GM12892 (cell line): ENCODE results near the gene SLC39A11.

ENCODE experiments used
- DNase-seq: peaks from one replicate; pipeline ENCODE4 v3.0.0; 2011; ENCODE audit not compliant: insufficient read length
- FAIRE-seq: peaks from 2 replicates; lab custom pipeline; 2011; peaks lifted over from hg19 to GRCh38; lab: Jason Lieb, UNC
- POLR2A ChIP-seq: IDR thresholded peaks from 2 replicates; pipeline ENCODE4 v1.6.1; 2011; ENCODE audit warnings: low read depth, low read length, control low read depth
- POLR2AphosphoS5 ChIP-seq: IDR thresholded peaks from 2 replicates; pipeline ENCODE4 v1.6.1; 2011; ENCODE audit warnings: low read depth, low read length, control low read depth
- TAF1 ChIP-seq: IDR thresholded peaks from 2 replicates; pipeline ENCODE4 v1.6.1; 2011; ENCODE audit warnings: low read depth, mild to moderate bottlenecking, control low read depth, low read length, borderline replicate concordance

SLC39A11 gene

DNA sequence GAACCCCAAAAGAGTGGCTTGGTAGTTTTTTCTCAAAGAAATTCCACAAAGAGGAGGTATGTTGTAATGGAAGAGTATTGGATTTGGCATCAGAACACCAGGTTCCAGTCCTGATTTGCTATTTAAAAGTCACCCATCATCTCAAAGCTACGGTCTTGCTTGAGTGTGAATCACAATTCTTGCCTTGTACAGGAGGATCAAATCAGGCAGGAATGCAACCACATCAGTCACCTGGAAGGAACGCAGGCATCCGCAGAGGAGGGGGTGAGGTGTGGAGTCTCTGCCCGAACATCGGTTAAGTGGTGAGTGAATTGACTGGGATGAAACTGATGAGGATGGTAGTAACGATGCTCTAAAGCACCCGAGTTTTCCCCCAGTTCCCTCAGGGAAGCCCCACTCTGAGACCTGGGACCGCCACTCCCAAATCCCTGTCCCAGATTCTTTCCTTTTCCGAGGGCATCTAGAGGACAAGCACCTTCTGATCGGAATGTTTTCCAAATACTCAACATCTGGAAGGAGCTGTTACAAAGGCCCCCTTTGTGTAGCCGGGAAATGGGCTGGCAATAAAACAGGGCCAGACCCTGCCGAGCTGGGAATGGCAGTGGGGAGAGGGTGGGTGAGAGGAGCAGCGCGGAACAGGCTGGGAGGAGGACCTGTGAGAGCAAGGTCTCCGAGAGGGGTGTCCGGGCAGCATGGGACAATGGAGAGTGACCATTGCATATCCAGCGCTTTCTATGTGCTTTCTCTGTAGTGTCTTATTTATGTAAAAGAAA is 469.6 kb downstream of the SLC39A11 start:
- FAIRE-seq (no peak), DNase-seq (no peak)
- TF ChIP-seq POLR2AphosphoS5 (no peak), TAF1 (no peak), POLR2A (no peak)

DNA sequence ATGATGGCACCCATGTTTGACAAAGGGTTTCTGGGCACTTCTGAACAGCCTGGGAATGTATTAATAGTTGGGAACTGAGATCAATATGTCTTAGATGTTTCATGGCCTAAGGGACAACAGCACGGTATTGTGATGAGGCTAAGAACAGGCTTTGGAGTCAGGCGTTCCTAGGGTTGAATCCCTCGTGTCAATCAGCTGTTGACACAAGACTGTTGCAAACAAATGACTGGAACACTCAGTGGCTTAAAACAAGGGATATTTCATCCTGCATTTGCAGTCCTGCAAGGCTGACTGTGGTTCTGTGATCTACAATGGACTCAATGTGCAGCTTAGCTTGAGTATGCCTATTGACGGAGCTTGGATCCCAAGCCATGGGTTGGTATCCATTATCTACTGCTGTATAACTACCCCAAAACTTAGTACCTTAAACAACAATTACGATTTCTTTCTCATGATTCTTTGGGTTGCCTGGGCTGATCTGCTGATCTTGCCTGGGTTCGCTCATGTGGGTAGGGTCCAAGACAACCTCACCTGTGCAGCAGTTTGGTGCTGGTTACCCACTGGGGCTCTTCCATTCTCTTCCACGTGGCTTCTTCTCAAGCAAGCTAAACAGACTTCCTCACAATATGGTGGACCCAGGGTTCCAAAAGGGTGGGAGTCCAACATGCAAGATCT is 472.4 kb downstream of the SLC39A11 start:
- TF ChIP-seq POLR2AphosphoS5 (no peak), TAF1 (no peak), POLR2A (no peak)
- no peak for DNase-seq
- no peak for FAIRE-seq

DNA sequence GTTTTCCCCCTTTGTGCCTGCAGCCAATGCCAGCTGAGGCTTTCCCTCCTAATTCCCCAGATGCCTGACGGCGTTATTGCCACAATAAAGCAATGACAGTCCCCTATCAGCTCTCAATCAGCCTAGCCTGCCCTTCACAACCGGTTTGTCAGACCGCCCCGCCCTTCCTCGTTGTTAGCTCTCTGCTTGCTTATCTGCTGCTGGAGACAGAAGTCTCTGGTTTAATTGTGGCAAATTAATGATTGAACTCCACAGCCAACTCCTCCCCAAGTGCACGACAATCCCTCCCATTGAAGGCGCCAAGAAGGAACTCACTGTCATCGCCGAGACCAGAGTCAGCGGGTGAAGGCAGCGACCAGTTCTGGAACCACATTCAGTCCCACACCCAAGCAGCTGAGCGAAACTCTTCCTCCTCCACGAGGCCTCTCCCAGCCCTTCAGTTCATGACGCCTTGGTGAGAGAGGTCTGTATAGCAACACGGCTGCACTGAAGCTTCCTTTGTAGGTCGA is 474.4 kb downstream of the SLC39A11 start:
- DNase-seq (no peak), FAIRE-seq (no peak)
- TF ChIP-seq POLR2A (no peak), TAF1 (no peak), POLR2AphosphoS5 (no peak)

DNA sequence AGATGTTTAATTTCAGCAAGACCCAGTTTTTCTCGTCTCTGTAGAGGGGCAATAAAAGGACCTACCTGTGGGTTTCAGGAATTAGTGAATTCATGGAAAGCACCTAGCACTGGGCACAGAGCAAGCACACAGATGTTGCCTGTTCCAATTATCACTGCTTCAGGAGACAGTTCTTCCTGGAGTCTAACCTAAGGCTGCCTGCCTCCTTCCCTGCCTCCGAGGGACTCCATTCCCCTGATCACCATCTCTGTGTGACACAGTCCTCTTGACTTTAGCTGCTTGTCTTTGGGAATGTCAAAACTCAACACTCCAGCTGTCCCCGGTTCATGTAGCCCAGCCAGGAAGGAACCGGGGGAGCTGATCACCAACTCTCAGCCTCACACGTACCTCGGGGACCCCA is 474.9 kb downstream of the SLC39A11 start:
- FAIRE-seq (no peak), DNase-seq (no peak)
- no peak for TF ChIP-seq TAF1
- no peak for TF ChIP-seq POLR2A
- no peak for TF ChIP-seq POLR2AphosphoS5

DNA sequence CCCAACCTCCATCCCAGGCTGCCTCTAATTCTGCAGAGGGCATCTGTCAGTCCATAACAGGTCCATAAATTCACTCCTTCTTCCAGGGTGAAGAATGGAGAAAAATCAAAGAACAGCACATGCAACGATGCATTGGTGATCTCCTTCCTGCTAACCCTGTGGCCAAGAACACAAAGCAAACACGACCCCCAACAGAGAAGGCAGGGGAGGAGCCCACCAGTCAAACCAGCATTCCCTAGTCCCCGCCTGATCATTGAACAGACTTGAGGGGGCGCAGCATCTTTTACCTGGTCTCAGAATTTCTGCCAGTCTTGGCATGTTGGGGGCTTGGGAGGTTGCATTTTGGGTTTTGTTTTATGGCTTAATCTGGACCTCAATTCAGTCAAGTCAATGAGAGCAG is 476.0 kb downstream of the SLC39A11 start:
- DNase-seq (no peak), FAIRE-seq (no peak)
- TF ChIP-seq POLR2AphosphoS5 = no peak

DNA sequence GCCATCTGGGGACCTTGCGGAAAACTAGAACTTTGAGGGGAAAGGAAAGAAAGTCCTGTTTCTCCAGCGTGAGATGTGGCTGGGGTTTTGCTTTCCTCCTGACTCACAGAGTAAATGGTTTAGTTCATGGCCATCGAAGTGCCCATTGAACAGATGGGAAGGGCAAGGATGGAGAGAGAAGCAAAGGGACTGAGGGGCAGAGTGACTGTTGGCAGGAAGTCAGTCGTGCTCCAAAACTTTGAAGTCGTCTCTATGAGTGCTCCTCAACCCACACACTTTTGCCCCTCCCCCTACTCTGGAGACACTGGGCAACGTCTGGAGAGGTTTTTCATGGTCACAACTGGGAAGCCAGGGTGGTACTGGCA is 476.9 kb downstream of the SLC39A11 start:
- TF ChIP-seq TAF1 (no peak), POLR2AphosphoS5 (no peak), POLR2A (no peak)
- no peak for DNase-seq
- FAIRE-seq = no peak

DNA sequence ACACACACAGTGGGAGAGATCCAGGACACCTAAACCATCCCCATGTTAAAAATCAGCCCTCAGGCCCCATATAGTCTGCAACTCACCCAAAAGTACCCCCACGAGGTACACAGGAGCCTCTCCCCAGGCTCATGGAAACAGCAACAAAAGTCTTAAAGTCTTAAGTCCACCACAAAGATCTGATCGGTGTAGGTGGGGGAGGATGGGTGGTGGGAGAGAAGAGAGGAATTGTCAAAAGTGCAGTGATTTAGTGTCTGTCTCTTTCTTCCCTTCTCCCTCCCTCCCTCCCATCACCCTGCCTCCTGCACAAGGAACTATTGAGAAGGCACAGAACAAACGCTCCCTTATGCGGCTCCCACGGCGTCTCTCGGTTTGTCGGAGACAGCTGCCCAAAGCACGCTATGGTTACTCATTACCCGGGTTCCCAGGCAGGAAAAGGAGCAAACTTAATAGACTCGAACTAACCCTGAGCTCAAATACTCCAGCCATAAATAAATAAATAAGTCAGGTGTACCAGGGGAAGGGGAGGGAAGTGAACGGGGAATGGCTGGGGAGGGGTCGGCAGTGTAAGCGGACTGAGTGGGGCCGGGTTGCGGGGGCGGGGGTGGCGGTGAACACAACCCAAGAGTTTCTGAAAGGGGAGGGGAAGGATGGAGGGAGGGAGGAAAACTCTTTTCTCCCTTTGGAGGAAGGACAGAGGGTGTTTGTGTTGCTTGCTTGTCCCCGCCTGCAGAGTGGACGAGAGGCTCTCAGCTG is 477.4 kb downstream of the SLC39A11 start:
- TF ChIP-seq TAF1 = no peak
- TF ChIP-seq POLR2AphosphoS5 = no peak
- TF ChIP-seq POLR2A = no peak
- no peak for FAIRE-seq
- no peak for DNase-seq

DNA sequence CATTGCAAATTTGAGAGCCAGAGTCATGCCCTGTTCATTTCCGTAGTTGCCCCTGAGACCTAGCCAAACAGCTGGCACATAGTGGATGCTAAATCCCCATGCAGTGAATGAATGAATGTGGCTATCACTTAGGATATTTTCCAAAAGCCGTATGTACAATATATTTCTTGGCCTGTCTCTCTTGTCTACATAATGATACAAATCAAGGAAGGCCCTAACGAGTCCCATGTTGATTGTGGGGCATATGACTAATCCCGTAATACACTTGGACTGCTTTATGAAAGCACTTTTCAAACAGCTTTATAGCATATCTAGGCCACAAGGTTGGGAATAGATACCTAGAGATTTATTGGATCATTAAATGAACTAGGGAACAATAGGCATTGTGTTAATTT is 478.0 kb downstream of the SLC39A11 start:
- FAIRE-seq (no peak), DNase-seq (no peak)
- TF ChIP-seq TAF1 = no peak
- no peak for TF ChIP-seq POLR2A
- no peak for TF ChIP-seq POLR2AphosphoS5

DNA sequence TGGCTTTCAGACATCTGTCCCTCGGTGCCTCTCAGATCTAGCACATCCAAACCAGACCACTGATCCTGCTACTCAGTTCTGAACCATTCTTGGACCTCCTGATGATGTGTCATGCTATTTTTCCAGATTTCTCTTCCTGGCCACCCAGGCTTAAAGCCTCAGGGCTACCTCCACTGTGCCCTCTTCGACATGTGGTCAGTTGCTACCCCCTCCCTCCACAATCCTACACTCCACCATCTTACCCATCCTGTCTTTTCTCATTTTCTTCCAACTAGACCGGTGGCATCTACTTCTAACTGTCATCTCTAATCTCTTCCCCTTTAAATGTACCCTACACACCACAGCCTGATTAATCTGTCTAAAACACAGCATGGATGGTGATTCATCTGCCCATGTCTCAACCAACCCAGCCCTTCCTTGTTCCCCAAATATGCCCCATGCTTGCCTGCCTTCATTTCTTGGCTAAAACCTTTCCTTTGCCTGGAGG is 478.6 kb downstream of the SLC39A11 start:
- DNase-seq (no peak), FAIRE-seq (no peak)
- TF ChIP-seq POLR2AphosphoS5 (no peak), POLR2A (no peak), TAF1 (no peak)

DNA sequence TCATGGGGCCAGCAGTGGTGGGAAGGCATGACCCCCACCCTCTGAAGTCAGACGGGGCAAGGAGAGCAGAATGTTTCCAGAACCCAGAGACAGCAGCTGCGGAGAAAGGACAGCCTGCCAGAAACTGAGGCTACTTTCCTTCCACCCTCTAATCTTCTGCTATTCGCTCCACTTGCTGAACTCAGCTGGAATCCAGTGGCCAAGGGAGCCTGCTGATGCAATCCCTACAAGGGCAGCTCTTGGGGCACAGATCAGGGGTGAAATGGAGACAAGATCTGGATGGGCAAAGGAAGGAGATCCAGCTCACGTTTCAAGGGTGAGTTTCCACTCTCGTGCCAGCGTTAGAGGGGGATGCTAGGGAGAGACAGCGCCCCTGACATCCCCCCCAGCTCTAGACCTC is 479.1 kb downstream of the SLC39A11 start:
- FAIRE-seq (no peak), DNase-seq (no peak)
- TF ChIP-seq POLR2A (no peak), TAF1 (no peak), POLR2AphosphoS5 (no peak)

DNA sequence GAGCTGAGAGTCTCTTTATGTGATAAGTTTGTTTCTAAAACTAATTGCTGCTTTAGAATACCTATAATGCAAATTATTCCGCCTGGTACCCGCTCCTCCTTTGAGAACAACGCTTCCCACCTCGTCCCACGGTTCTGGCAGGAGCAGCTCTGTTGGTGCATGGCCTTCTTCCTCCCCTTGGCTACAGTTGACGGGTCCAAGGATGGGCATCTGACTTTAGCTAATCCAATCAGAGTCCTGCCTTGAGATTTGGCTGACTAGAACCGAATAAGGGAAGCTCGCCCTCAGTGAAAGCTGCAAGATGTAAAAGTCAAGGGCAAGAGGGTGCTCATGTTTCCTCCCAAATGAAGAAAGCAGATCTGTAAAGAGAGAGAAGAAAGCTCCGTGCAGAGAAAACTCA is 481.3 kb downstream of the SLC39A11 start:
- no peak for FAIRE-seq
- TF ChIP-seq TAF1 (no peak), POLR2AphosphoS5 (no peak), POLR2A (no peak)

DNA sequence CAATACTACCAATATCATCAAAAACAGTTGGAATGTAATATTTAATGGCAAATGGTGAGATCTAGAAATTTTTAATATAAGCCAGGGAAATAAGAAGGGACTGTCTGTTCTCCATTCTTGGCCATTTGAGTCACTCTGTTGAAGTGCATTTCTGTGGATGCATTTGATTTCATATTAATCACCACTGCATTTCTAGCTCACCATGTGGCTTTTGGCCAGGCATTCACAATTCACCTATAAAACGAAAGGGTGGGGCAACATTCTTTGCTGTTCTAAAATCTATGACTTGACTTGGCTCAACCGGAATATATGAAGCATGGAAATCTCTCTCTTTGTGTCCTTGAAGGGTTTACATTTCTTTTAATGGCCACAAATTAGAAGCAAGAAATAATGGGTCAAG is 483.0 kb downstream of the SLC39A11 start:
- DNase-seq = no peak
- FAIRE-seq = no peak
- TF ChIP-seq POLR2A (no peak), TAF1 (no peak), POLR2AphosphoS5 (no peak)

More for the DNA sequence above, 481.3 kb downstream of the SLC39A11 start:
- DNase-seq = no peak
